OCI-M2 (cell line): Measurements from ENCODE around the gene SLC11A1.

Experiments used
- DNase-seq: peaks from one replicate; lab custom pipeline; 2025; ENCODE audit not compliant: unreplicated experiment; lab: John Stamatoyannopoulos, UW

Gene SLC11A1

GRCh38 chr2:218381916-218382366 lies at the start of gene SLC11A1:
SLC11A1 (plus strand) TSS chr2:218382273; CDS start chr2:218382369, 96 bp downstream.
- DNase-seq, result no peak

DNA sequence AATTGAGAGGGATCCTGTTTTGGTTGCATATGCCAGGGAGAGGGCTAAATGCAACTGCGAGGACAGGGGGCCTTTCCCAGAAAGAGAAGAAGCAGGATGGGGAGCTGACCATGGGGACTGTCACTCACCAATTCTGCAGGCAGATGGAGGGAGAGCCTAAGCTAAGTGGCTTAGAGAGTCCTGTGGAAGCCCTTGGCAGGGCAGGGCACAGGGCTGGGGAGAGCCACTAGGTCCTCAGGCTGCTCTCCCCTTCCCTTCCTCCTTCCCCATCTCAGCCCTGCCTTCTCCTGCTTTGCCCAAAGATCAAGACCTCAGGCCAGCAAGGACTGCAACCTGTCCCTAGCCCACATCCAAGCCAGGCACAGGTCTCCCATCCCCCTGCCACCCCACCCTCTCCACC lies 49.8 kb upstream of the SLC11A1 start:
- DNase-seq, result no peak

- peak; percentile 47 for DNase-seq
These were observed 49.0 kb upstream of the SLC11A1 start for GRCh38 chr2:218332920-218333645.

DNA sequence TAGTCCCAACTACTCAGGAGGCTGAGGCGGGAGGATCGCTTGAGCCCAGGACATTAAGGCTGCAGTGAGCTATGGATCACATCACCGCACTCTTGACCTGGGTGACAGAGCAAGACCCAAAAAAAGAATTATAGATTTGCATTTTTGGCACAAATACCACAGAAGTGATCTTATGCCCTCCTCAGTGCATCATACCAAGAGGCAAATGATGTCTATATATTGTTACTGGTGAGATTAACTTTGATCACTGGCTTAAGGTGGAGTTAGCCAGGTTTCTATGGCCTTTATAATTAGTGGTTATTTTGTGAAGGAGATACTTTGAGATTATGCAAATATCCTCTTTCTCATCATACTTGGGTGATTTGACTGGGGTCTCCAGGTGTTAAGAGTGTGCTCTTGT lies 47.5 kb upstream of the SLC11A1 start:
- no peak for DNase-seq

DNA sequence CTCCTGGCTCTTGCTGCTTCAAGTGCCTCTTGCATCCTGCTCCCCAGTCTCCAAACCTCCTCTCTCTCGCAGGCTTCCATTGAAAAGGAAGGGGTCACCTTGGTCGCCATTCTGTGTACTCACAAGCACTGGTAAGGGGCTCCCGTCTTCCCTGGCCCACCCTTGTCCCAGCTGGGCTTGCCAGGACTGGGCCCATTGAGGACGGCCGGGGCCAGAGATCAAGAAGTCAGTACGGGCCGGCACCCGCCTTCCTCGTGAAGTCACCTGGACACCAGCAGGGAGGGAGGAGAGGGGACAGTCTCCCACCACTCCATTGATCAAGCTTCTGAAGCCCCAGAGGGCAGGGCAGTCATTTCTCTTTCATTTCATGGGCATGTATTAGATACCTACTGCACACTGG lies 41.4 kb upstream of the SLC11A1 start:
- no peak for DNase-seq

GRCh38 chr2:218341381-218341780 lies 40.7 kb upstream of the SLC11A1 start:
- DNase-seq, result no peak

GRCh38 chr2:218342837-218343236 lies 39.2 kb upstream of the SLC11A1 start:
- DNase-seq, result no peak

GRCh38 chr2:218343591-218343990 lies 38.5 kb upstream of the SLC11A1 start:
- no peak for DNase-seq

- no peak for DNase-seq
These were observed 37.9 kb upstream of the SLC11A1 start for GRCh38 chr2:218344090-218344754.

DNA sequence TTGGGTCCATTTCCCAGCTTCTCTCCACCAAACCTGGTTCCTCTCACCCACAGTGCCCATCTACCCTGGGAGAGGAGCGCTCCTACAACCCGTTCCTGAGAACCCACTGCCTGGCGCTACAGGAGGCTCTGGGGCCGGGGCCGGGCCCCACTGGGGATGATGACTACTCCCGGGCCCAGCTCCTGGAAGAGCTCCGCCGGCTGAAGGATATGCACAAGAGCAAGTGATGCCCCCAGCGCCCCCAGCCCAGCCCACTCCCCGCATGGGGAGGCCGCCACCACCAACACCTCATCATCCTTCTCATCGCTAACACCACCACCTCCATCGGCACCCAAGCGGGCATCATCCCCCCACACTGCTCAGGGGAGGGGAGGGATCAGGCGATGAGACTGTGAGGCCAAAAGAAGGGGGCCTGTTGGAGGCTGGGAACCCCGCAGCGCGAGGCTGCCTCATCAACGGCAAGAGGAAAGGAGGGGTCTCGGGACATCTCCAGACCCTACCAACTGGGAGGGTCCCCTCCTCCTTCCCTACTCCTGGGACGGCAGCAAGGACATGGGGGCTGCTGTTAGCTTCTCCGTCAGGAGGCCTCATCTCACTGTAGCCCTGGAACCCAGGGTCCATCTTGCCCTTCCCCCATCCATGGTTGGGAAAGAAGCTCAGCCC lies 37.2 kb upstream of the SLC11A1 start:
- DNase-seq, result no peak

DNA sequence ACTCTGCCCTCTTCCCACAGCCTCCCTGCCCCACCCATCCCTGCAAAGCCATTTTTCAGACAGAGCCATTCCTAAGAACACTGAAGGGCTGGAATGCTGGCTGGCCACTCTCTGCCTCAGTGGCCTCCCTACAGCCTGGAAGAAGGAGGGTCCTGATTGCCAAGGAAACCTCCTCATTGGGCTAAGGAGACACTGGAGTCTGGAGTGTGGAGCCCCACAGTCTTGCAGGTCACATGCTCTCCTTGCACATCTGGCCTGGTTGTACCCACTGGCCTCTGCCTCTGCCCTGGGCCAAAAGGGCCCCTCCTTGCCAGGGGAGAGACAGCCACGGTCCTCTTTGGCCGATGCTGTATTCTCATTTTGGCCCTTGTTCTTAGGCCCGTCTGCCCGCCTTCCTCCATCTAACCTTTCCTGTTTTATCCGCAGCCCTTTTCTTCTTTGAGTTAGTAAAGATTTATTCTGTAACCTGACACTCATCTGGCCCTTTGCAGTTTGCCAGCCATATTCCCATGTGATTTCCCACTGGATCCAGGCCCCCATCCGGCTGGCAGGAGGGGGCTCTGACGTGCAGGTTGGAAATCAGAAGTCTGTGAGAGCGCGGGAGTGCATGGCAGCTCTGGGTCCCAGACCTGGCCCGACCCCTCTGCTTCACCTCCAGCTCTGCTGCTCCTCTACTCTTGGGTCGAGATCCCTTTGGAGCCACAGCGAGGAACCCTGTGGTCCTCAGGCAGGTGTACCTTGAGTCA lies 36.4 kb upstream of the SLC11A1 start:
- DNase-seq, result no peak

DNA sequence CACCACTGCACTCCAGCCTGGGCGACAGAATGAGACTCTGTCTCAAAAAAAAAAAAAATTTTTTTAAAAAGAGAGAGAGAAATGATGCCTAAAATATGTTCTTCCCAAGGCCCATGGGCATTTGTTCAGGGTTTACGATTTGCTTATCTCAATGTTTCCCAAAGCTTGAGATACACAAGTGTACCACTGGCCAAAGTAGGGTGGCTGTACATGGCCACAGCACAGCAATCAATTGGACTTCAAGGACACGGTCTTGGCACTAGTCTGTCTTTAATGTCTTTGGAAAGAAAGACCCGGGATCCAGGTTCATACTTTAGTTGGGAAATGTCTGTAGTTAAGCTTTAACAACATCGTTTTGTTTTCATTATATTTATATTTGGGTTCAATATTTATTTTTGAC lies 34.9 kb upstream of the SLC11A1 start:
- no peak for DNase-seq

GRCh38 chr2:218354045-218354444 lies 28.0 kb upstream of the SLC11A1 start:
- DNase-seq, result no peak

GRCh38 chr2:218354850-218355443 lies 27.1 kb upstream of the SLC11A1 start:
- no peak for DNase-seq

DNA sequence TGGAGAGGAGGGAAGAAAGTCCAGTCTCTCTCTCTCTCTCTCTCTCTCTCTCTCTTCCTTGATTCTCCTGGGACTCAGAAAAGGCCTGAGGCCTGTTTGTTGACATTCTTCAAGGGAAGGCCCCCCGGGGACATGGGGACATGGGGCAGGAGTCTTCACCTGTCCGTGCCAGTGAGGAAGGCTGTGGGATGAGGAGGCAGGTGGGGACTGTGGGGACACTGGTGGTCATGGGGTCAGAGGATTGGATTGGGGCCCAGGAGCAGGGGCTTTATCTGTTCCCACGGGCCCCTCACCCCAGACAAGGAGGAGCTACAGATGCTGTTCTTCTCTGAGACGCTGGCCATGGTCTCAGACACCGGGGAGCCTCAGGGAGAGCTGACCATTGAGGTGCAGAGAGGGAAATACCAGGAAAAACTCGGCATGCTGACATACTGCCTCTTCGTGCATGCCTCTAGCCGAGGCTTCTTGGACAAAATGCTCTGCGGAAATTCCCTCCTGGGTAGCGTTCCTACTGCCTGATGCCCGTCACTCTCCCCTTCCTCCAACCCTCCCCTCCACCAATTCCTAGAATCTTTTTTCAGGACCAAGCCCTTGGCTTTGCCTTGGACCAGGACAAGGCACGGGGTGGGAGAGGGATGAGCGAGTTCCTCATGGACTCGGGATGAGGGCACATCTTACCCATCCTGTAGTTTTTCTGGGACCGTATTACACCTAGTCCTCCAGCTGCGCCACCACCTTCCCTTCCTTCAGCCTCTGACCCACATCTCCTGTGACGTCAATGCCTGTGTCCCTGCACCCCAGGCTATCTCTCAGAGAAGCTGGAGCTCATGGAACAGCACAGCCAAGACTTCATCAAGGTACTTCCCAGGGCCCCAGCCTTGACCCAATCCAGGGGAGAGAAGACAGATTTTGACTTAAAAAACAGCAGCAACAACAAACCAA lies 24.6 kb upstream of the SLC11A1 start:
- no peak for DNase-seq

DNA sequence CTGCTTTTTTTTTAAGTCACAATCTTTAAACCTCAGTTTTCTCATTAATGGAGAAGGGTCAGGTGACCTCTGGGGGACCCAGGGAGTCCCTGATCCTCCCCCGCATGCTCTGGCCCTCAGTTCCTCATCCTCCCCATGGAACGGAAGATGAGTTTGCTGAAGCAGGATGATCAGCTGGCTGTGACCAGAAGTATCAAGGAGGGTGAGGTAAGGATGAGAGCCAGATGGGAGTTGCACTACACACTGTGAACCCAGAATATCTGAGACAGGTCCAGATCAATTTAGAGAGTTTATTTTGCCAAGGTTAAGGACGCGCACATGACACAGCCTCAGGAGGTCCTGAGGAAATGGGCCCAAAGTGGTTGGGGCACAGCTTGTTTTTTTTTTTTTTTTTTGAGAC lies 21.6 kb upstream of the SLC11A1 start:
- no peak for DNase-seq

DNA sequence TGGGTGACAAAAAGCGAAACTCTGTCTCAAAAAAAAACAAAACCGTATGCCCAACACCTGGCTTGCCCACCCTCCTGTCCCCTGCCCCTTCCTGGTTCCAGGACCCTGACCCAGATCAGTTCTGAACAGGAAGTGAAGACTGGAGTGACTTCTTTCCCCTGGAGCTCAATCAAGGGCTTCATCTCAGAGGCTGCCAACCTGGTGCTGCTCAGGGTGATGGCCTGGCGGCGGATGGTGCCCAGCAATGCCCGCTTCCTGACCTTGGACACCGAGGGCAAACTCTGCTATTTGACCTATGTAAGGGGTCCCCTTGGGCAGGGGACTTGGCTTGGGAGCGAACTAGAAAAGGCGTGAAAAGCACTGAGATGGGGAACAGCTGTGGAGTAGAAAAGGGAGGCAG lies 19.5 kb upstream of the SLC11A1 start:
- DNase-seq, result no peak

DNA sequence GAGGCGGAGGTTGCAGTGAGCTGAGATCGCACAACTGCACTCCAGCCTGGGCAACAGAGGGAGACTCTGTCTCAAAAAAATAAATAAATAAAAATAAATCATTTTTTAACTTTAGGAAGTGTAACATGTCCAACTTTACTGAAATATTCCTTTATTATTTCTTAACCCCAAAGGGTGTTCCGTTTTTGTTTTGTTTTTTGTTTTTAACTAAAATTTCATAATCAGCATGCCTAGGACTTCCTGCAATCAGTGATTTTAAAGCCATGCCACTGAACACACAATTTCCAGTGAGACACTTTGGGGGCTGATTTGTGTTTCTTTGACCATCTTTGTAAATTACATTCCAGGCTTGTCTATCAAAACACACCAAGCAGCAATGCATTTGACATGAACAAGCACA lies 18.3 kb upstream of the SLC11A1 start:
- no peak for DNase-seq

GRCh38 chr2:218364196-218364595 lies 17.9 kb upstream of the SLC11A1 start:
- DNase-seq, result no peak
